Hepatocyte (in vitro differentiated cells): ENCODE measurements around the gene LCE2A.

Experiments
- EZH2 ChIP-seq: fragments of 200-600 bp; sonication (generic); IDR thresholded peaks from 2 replicates; pipeline ENCODE4 v1.6.1; 2016; ENCODE audit warnings: antibody characterized with exemption, mild to moderate bottlenecking, borderline replicate concordance
- TF ChIP-seq, protein P1 (sequence below): fragments of 200-600 bp; sonication (generic); IDR thresholded peaks from 2 replicates; pipeline ENCODE4 v1.5.1; 2016; ENCODE audit warnings: antibody characterized with exemption, mild to moderate bottlenecking; ENCODE audit not compliant: poor library complexity

DNA sequence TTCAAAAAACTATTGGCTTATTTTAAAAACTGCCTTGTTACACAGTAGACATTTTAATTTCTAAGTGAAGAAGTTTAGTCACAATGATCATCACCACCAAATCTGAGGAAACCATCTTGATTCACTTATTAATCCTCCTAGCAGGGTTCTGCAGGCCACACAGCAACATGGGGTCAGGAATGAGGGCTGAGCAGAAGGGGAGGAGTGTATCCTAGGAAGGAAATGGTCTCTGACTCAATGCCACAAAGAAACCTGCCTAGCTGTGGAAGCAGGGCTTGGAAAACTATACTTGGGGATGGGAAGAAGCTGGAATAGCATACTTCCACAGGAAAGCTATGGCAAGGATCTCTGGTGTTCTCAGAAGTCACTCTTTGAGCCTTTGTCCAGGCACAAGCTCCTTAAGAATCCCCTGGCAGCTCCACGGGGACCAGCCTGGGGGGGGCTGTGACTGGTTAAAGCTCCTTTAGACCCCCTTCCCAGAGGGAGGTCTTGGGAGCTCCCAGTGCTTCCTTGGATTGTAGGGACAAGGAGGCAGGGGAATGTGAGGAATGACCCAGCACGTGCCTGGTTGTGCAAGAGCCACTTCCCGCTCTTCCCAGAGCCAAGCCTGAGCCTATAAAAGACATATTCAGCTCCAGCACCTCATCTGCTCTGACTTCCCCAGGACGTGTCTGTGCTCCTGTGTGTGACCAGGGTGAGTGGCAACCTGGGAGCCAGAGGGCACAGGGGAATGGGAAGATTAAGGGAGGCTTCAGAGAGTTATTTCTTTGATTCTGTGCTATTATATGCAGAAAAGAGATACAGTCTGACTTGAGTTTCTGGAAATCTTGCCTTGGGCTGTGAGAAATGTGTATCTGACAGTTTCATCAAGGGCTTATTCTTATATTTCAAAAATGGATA lies at the start of gene LCE2A:
- TF ChIP-seq EZH2, result no peak
- TF ChIP-seq, protein P1, sequence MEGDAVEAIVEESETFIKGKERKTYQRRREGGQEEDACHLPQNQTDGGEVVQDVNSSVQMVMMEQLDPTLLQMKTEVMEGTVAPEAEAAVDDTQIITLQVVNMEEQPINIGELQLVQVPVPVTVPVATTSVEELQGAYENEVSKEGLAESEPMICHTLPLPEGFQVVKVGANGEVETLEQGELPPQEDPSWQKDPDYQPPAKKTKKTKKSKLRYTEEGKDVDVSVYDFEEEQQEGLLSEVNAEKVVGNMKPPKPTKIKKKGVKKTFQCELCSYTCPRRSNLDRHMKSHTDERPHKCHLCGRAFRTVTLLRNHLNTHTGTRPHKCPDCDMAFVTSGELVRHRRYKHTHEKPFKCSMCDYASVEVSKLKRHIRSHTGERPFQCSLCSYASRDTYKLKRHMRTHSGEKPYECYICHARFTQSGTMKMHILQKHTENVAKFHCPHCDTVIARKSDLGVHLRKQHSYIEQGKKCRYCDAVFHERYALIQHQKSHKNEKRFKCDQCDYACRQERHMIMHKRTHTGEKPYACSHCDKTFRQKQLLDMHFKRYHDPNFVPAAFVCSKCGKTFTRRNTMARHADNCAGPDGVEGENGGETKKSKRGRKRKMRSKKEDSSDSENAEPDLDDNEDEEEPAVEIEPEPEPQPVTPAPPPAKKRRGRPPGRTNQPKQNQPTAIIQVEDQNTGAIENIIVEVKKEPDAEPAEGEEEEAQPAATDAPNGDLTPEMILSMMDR, result no peak
